SU-DHL-6 (cell line): ENCODE data around the gene GFI1B.

Source experiments
- H2AFZ ChIP-seq: fragments of 200-600 bp; sonication (generic); 2 replicates; pipeline ENCODE4 v1.6.1; 2014; ENCODE audit warnings: low read depth, mild to moderate bottlenecking, moderate library complexity, mixed read lengths, antibody characterized with exemption, low read length; ENCODE audit not compliant: severe bottlenecking
- H3F3A ChIP-seq: fragments of 200-600 bp; shearing (Covaris generic); 2 replicates; pipeline ENCODE4 v1.6.0; 2016; ENCODE audit warnings: antibody characterized with exemption, mild to moderate bottlenecking; ENCODE audit not compliant: insufficient read depth
- H3K27ac ChIP-seq: fragments of 200-600 bp; sonication (generic); 2 replicates; pipeline ENCODE4 v1.5.1; 2016; ENCODE audit warnings: low read depth, mild to moderate bottlenecking, low read length, moderate library complexity, mixed read lengths
- H3K27me3 ChIP-seq: fragments of 200-600 bp; sonication (generic), shearing (Covaris generic); 2 replicates; pipeline ENCODE4 v1.6.0; 2014; ENCODE audit warnings: mild to moderate bottlenecking, low read length
- H3K36me3 ChIP-seq: fragments of 200-600 bp; sonication (generic); 2 replicates; pipeline ENCODE4 v1.6.1; 2014; ENCODE audit warnings: mild to moderate bottlenecking, low read length, mixed read lengths
- H3K4me2 ChIP-seq: fragments of 300-600, 200-600 bp; shearing (Covaris generic), sonication (generic); 2 replicates; pipeline ENCODE4 v1.6.0; 2014; ENCODE audit warnings: low read length, low read depth, mild to moderate bottlenecking; ENCODE audit not compliant: poor library complexity, severe bottlenecking
- H3K4me3 ChIP-seq: fragments of 200-600 bp; sonication (generic); 2 replicates; pipeline ENCODE4 v1.5.1; 2014; ENCODE audit warnings: antibody characterized with exemption, low read length, mild to moderate bottlenecking, mixed read lengths; ENCODE audit not compliant: insufficient read depth, poor library complexity, severe bottlenecking
- H3K79me2 ChIP-seq: fragments of 200-600 bp; sonication (generic); 2 replicates; pipeline ENCODE4 v1.6.1; 2014; ENCODE audit warnings: mild to moderate bottlenecking, low read length, moderate library complexity; ENCODE audit not compliant: insufficient read depth
- H3K9ac ChIP-seq: fragments of 200-600 bp; sonication (generic); 2 replicates; pipeline ENCODE4 v1.7.0; 2014; ENCODE audit warnings: mild to moderate bottlenecking, low read length
- H3K9me2 ChIP-seq: fragments of 200-600 bp; sonication (generic); replicated peaks from 2 replicates; pipeline ENCODE4 v1.6.1; 2014; ENCODE audit warnings: low read length; ENCODE audit not compliant: insufficient read depth
- H3K9me3 ChIP-seq: fragments of 200-600 bp; sonication (generic); 2 replicates; pipeline ENCODE4 v1.6.1; 2014; ENCODE audit warnings: low read length, mixed read lengths; ENCODE audit not compliant: insufficient read depth
- H4K20me1 ChIP-seq: fragments of 200-600 bp; sonication (generic); 2 replicates; pipeline ENCODE4 v1.6.1; 2014; ENCODE audit warnings: low read depth, mild to moderate bottlenecking, antibody characterized with exemption, low read length, moderate library complexity, mixed read lengths
- EZH2phosphoT487 ChIP-seq: fragments of 200-600 bp; sonication (generic), shearing (Covaris generic); conservative IDR thresholded peaks from 2 replicates; pipeline ENCODE4 v1.6.1; 2018; ENCODE audit warnings: mild to moderate bottlenecking, antibody characterized with exemption, low read length, moderate library complexity, mixed read lengths
- TF ChIP-seq, protein P1 (sequence below): fragments of 200-600 bp; sonication (generic); IDR thresholded peaks from one replicate; pipeline ENCODE4 v1.5.1; 2017; ENCODE audit warnings: antibody characterized with exemption, mild to moderate bottlenecking, low read length, moderate library complexity; ENCODE audit not compliant: insufficient read depth, poor library complexity, severe bottlenecking

The GFI1B gene

DNA sequence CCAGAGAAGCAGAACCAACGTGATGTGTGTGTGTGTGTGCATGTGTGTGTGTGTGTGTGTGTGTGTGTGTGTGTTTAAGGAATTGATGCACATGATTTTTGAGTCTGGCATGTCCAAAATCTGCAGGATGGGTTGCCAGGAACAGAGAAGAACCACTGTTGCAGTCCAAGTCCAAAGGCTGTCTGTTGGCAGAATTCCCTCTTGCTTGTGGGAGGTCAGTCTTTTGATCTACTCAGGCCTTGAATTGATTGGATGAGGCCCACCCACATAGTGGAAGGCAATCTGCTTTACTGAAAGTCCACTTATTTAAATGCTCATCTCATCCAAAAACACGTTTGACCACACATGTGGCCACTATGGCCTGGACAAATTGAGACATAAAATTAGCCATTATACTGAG lies 22.7 kb upstream of the GFI1B start:
- Histone ChIP-seq H3F3A (no peaks in the 10 kb centered on the region), H3K27ac (no peak overlapping the region), H3K27me3 (no peaks in the 10 kb centered on the region), H3K36me3 (no peaks in the 10 kb centered on the region), H4K20me1 (no peaks in the 10 kb centered on the region), H3K4me2 (no peak overlapping the region), H3K4me3 (no peak overlapping the region), H3K79me2 (no peaks in the 10 kb centered on the region), H2AFZ (no peak overlapping the region), H3K9ac (no peak overlapping the region), H3K9me3 (peaks cover 6% of the 10 kb centered on the region; the same call in 1 of the 2 replicates), H3K9me2 (no peaks in the 10 kb centered on the region)
- TF ChIP-seq, protein P1, sequence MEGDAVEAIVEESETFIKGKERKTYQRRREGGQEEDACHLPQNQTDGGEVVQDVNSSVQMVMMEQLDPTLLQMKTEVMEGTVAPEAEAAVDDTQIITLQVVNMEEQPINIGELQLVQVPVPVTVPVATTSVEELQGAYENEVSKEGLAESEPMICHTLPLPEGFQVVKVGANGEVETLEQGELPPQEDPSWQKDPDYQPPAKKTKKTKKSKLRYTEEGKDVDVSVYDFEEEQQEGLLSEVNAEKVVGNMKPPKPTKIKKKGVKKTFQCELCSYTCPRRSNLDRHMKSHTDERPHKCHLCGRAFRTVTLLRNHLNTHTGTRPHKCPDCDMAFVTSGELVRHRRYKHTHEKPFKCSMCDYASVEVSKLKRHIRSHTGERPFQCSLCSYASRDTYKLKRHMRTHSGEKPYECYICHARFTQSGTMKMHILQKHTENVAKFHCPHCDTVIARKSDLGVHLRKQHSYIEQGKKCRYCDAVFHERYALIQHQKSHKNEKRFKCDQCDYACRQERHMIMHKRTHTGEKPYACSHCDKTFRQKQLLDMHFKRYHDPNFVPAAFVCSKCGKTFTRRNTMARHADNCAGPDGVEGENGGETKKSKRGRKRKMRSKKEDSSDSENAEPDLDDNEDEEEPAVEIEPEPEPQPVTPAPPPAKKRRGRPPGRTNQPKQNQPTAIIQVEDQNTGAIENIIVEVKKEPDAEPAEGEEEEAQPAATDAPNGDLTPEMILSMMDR, result no peak
- TF ChIP-seq EZH2phosphoT487, result no peak

DNA sequence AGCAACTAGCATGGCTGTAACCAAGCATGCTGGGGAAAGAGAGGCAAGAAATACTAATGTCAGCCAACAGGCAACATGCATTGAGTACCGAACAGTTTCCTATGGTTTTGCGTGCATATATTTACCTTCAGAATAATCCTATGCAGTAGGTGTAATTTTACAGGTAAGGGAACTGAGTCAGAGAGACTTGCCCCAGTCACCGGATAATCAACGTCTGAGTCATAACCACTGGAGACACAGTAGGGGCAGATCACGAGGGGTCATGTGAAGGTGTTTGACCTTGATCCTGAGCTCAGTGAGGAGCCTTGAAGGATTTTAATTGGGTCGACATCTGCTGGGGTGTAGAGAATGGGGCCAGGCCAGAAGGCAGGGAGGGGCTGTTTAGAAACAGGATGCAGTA lies 20.7 kb upstream of the GFI1B start:
- Histone ChIP-seq H3K9ac (no peak overlapping the region), H3K36me3 (no peaks in the 10 kb centered on the region), H3K4me3 (no peak overlapping the region), H3K9me3 (peaks cover 6% of the 10 kb centered on the region; the same call in 1 of the 2 replicates), H3F3A (no peaks in the 10 kb centered on the region), H3K27ac (no peak overlapping the region), H3K4me2 (no peak overlapping the region), H3K27me3 (no peaks in the 10 kb centered on the region), H4K20me1 (no peaks in the 10 kb centered on the region), H2AFZ (no peak overlapping the region), H3K79me2 (no peaks in the 10 kb centered on the region), H3K9me2 (no peaks in the 10 kb centered on the region)
- TF ChIP-seq, protein P1, result no peak
- TF ChIP-seq EZH2phosphoT487, result no peak

DNA sequence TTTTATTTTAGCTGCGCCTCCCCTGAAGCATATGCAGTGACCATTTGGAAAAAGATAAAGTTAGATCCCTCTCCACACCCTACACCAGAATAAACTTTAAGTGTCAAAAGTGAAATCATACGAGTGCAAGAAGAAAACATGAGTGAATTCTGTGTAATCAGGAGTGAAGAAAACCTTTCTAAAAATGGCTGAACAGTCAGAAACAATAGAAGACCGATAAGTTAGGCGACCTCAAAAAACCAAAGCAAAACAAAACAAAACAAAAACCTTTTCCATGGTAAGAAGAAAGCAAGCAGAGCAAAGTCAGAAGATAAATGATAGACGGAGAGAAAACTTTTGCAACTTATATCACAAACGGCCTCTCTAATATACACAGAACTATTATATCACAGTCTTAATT lies 17.5 kb upstream of the GFI1B start:
- Histone ChIP-seq H3K79me2 (no peaks in the 10 kb centered on the region), H3K27me3 (peaks cover 3% of the 10 kb centered on the region; the same call in 1 of the 2 replicates), H3K36me3 (no peaks in the 10 kb centered on the region), H2AFZ (no peak overlapping the region), H3K9me3 (no peaks in the 10 kb centered on the region), H4K20me1 (no peaks in the 10 kb centered on the region), H3K27ac (no peak overlapping the region), H3K9me2 (no peaks in the 10 kb centered on the region), H3K9ac (no peak overlapping the region), H3K4me2 (no peak overlapping the region), H3K4me3 (no peak overlapping the region), H3F3A (no peaks in the 10 kb centered on the region)
- TF ChIP-seq EZH2phosphoT487, result no peak
- TF ChIP-seq, protein P1, result no peak
